Endothelial cell of umbilical vein (primary cell): Measurements from ENCODE around the gene AEBP1. TPM values are rescaled to one million over a fixed set of nuclear protein-coding genes. Genes with fewer than 3 reads are reported as not detected.

ENCODE experiments used
- BruUV-seq: library from RNA; stranded (reverse); fragments of 400-500 nt; replicated peaks from 2 replicates; lab custom pipeline; 2021; lab: Mats Ljungman, UMichigan
- CTCF ChIA-PET: fragments of 300-600, 350-600 bp; sonication (Branson Sonifier 250); formaldehyde crosslinking; loops from one replicate; lab custom pipeline; 2021; ENCODE audit warnings: antibody characterized with exemption, inconsistent platforms; lab: Charles Lee
- POLR2A ChIA-PET: fragments of 300-600, 350-600 bp; sonication (Branson Sonifier 250); formaldehyde crosslinking; loops from one replicate; lab custom pipeline; 2021; ENCODE audit warnings: antibody characterized with exemption, inconsistent platforms; lab: Charles Lee
- DNase-seq: peaks from one replicate; pipeline ENCODE4 v3.0.0-alpha.2; 2011; ENCODE audit warnings: low read depth, low spot score
- FAIRE-seq: peaks from 2 replicates; lab custom pipeline; 2011; peaks lifted over from hg19 to GRCh38; lab: Jason Lieb, UNC
- H2AFZ ChIP-seq: 2 replicates; pipeline ENCODE4 v1.6.0; 2012; ENCODE audit warnings: low read depth, low read length, control low read depth, inconsistent platforms
- H3K27ac ChIP-seq: 2 replicates; pipeline ENCODE4 v1.5.1; 2011; ENCODE audit warnings: low read depth, mild to moderate bottlenecking, control low read depth, low read length, moderate library complexity; ENCODE audit not compliant: insufficient read depth
- H3K27me3 ChIP-seq, 2 experiments: 2 replicates each; pipeline versions ENCODE4 v1.6.0 to v1.6.1; 2011; ENCODE audit warnings: low read length in 2 of 2, mixed read lengths in 1 of 2; ENCODE audit not compliant: control insufficient read depth in 2 of 2, insufficient read depth in 2 of 2
- H3K36me3 ChIP-seq, 2 experiments: 2 replicates in 1 of 2; 3 replicates in 1 of 2; pipeline ENCODE4 v1.5.1; 2011; ENCODE audit warnings: low read length in 2 of 2, mild to moderate bottlenecking in 1 of 2, moderate library complexity in 1 of 2; ENCODE audit not compliant: control insufficient read depth in 2 of 2, insufficient read depth in 2 of 2; ENCODE audit errors: extremely low read depth in 1 of 2
- H3K4me1 ChIP-seq: 3 replicates; pipeline ENCODE4 v1.5.1; 2011; ENCODE audit warnings: mild to moderate bottlenecking, low read length; ENCODE audit not compliant: control insufficient read depth, insufficient read depth; ENCODE audit errors: extremely low read depth
- H3K4me2 ChIP-seq: 2 replicates; pipeline ENCODE4 v1.6.1; 2011; ENCODE audit warnings: low read length, control low read depth, mixed read lengths; ENCODE audit not compliant: insufficient read depth
- H3K4me3 ChIP-seq, 3 experiments: fragments of 200-600 bp in 1 of 3; sonication (generic), shearing (Covaris generic) in 1 of 3; replicated peaks in 1 of 3; 2 replicates each; pipeline ENCODE4 v1.5.1; 2011 to 2016; ENCODE audit warnings: control low read depth in 3 of 3, low read length in 3 of 3, mild to moderate bottlenecking in 2 of 3, inconsistent platforms in 1 of 3, low read depth in 1 of 3, moderate library complexity in 1 of 3; ENCODE audit not compliant: insufficient read depth in 1 of 3
- H3K79me2 ChIP-seq: 2 replicates; pipeline ENCODE4 v1.6.0; 2012; ENCODE audit warnings: low read length, inconsistent platforms; ENCODE audit not compliant: control insufficient read depth, insufficient read depth
- H3K9ac ChIP-seq: replicated peaks from 2 replicates; pipeline ENCODE3; 2011; ENCODE audit warnings: low read length, control low read depth; ENCODE audit not compliant: insufficient read depth; ENCODE audit errors: extremely low read depth
- H3K9me1 ChIP-seq: replicated peaks from 3 replicates; pipeline ENCODE4 v1.6.0; 2011; ENCODE audit warnings: mild to moderate bottlenecking, low read length; ENCODE audit not compliant: control insufficient read depth, insufficient read depth; ENCODE audit errors: extremely low read depth
- H3K9me3 ChIP-seq: replicated peaks from 2 replicates; pipeline ENCODE4 v1.5.1; 2012; ENCODE audit warnings: low read length, inconsistent platforms; ENCODE audit not compliant: control insufficient read depth, insufficient read depth
- H4K20me1 ChIP-seq: replicated peaks from 2 replicates; pipeline ENCODE3; 2011; ENCODE audit warnings: mild to moderate bottlenecking, low read length; ENCODE audit not compliant: control insufficient read depth, insufficient read depth; ENCODE audit errors: extremely low read depth
- EZH2 ChIP-seq: IDR thresholded peaks from 2 replicates; pipeline ENCODE4 v1.6.1; 2012; ENCODE audit warnings: borderline replicate concordance, low read depth, mild to moderate bottlenecking, moderate library complexity, low read length, inconsistent platforms; ENCODE audit not compliant: severe bottlenecking
- FOS ChIP-seq: IDR thresholded peaks from 2 replicates; pipeline ENCODE4 v1.6.1; 2011; ENCODE audit warnings: mild to moderate bottlenecking, low read length, moderate library complexity, borderline replicate concordance; ENCODE audit not compliant: insufficient read depth
- GATA2 ChIP-seq: IDR thresholded peaks from 2 replicates; pipeline ENCODE4 v1.7.0; 2011; ENCODE audit warnings: low read depth, mild to moderate bottlenecking, moderate library complexity, mixed read lengths, low read length; ENCODE audit not compliant: insufficient read length, insufficient read depth
- JUN ChIP-seq: IDR thresholded peaks from 2 replicates; pipeline ENCODE4 v1.6.1; 2011; ENCODE audit warnings: borderline replicate concordance, low read depth; ENCODE audit not compliant: insufficient read length, insufficient read depth
- MYC ChIP-seq: IDR thresholded peaks from one replicate; pipeline ENCODE4 v1.6.1; 2011; ENCODE audit warnings: mild to moderate bottlenecking, low read depth, low read length
- POLR2A ChIP-seq: IDR thresholded peaks from 2 replicates; pipeline ENCODE4 v1.6.1; 2012; ENCODE audit warnings: low read depth, mild to moderate bottlenecking, control low read depth, low read length
- POLR2AphosphoS5 ChIP-seq: IDR thresholded peaks from 2 replicates; pipeline ENCODE4 v1.6.1; 2012; ENCODE audit warnings: low read depth, mild to moderate bottlenecking, control low read depth, low read length, moderate library complexity; ENCODE audit not compliant: insufficient read depth
- dilution Hi-C: fragments of 300-500 bp; cut with MboI; formaldehyde crosslinking; loops from one replicate; pipeline ENCODE4 v1.15.0; 2019; ENCODE audit warnings: low sequenced_read_pairs; ENCODE audit not compliant: extremely low pct_ligation_motif_present
- intact Hi-C: fragments of 100-400 bp; cut with micrococcal nuclease; formaldehyde crosslinking; loops from one replicate; pipeline ENCODE4 v1.10.0; 2022
- polyA plus RNA-seq, 4 experiments: library from polyadenylated mRNA; depleted of rRNA in 3 of 4; stranded (reverse) in 3 of 4; unstranded in 1 of 4; fragments of >200 nt; gene quantifications; 2 replicates each; pipeline versions ENCODE4 v1.2.1 to v1.2.3, GENCODE V29; 2011 to 2012; ENCODE audit warnings: missing spikeins in 1 of 4
- total RNA-seq: library from RNA; stranded (reverse); gene quantifications from 2 replicates; pipeline ENCODE4 v1.2.3, GENCODE V29; 2021
- TF ChIP-seq, protein P1 (sequence below), 2 donors: IDR thresholded peaks; 1 replicate in 1 of 2; 2 replicates in 1 of 2; pipeline ENCODE4 v1.5.1; 2011; ENCODE audit warnings: low read length in 2 of 2, mild to moderate bottlenecking in 2 of 2, moderate library complexity in 2 of 2, control low read depth in 1 of 2, inconsistent platforms in 1 of 2, low read depth in 1 of 2; ENCODE audit not compliant: insufficient read depth in 1 of 2; ENCODE audit errors: extremely low read depth in 1 of 2
- TF ChIP-seq, protein P2 (sequence below): IDR thresholded peaks from 2 replicates; pipeline ENCODE4 v1.6.1; 2011; ENCODE audit not compliant: insufficient read depth, insufficient read length

AEBP1 gene
- total and polyA plus RNA-seq, 2 donors (not counting 3 experiments of a cell fraction or from before 2014, with no cell fraction given) = 20.6 to 48.0 TPM

DNA sequence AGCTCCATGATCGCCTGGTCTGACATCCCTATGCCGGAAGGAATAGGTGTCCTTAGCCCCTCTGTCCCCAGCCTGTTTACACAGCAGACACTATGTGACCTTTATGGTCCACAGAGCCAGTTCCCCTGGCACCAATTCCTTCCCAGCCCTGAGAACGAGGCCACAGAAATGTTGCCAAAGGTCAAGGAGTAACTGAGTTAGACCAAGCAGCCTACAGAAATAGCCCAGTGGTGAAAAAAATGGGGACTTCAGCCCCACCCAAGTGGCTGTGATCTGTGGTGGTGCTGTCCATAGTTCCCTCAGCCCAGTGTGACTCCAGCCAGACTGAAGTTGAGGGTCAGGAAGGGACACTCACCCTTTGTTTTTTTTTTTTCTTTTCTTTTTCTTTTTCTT lies 41.2 kb upstream of the AEBP1 start:
- peaks cover 4 to 33% of the 10 kb centered on the region in 2 experiments for H3K36me3 ChIP-seq
- intact Hi-C loops (no loop called here), dilution Hi-C loops (no loop called here)
- no peak overlapping the region for H3K9ac ChIP-seq
- ChIA-PET CTCF (no interaction called here), POLR2A (no interaction called here)
- H3K79me2 ChIP-seq = no peaks in the 10 kb centered on the region
- no peak for FAIRE-seq
- H2AFZ ChIP-seq = no peak overlapping the region
- DNase-seq = no peak
- no peak overlapping the region for H3K4me3 ChIP-seq
- no peaks in the 10 kb centered on the region for H3K4me1 ChIP-seq
- no TSS peak for BruUV-seq
- no peaks in the 10 kb centered on the region for H4K20me1 ChIP-seq
- H3K27ac ChIP-seq = no peak overlapping the region
- TF ChIP-seq FOS = no peak
- TF ChIP-seq, protein P1, sequence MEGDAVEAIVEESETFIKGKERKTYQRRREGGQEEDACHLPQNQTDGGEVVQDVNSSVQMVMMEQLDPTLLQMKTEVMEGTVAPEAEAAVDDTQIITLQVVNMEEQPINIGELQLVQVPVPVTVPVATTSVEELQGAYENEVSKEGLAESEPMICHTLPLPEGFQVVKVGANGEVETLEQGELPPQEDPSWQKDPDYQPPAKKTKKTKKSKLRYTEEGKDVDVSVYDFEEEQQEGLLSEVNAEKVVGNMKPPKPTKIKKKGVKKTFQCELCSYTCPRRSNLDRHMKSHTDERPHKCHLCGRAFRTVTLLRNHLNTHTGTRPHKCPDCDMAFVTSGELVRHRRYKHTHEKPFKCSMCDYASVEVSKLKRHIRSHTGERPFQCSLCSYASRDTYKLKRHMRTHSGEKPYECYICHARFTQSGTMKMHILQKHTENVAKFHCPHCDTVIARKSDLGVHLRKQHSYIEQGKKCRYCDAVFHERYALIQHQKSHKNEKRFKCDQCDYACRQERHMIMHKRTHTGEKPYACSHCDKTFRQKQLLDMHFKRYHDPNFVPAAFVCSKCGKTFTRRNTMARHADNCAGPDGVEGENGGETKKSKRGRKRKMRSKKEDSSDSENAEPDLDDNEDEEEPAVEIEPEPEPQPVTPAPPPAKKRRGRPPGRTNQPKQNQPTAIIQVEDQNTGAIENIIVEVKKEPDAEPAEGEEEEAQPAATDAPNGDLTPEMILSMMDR (IDR thresholded peaks at IDR 0.05; ENCODE audit: extremely low read depth in 1 of 2, insufficient read depth in 1 of 2, low read depth in 1 of 2, low read length in 2 of 2) = no peak
- no peak for TF ChIP-seq GATA2
- no peak for TF ChIP-seq POLR2AphosphoS5
- TF ChIP-seq, protein P2, sequence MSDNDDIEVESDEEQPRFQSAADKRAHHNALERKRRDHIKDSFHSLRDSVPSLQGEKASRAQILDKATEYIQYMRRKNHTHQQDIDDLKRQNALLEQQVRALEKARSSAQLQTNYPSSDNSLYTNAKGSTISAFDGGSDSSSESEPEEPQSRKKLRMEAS = no peak
- no peak for TF ChIP-seq POLR2A
- TF ChIP-seq EZH2 = no peak
- TF ChIP-seq JUN = no peak
- no peak for TF ChIP-seq MYC
- H3K9me3 ChIP-seq = no peaks in the 10 kb centered on the region
- no peak overlapping the region for H3K4me2 ChIP-seq
- peaks cover 2 to 13% of the 10 kb centered on the region in 2 experiments for H3K27me3 ChIP-seq
- H3K9me1 ChIP-seq = no peaks in the 10 kb centered on the region
